HCT116 (cell line): ENCODE data around the gene COX6B2. TPM values are rescaled to one million over a fixed set of nuclear protein-coding genes. Genes with fewer than 3 reads are reported as not detected.

Experiments
- ATAC-seq: fragments of 200-7000 bp; cut with Tn5 transposase; 2 replicates; pipeline ENCODE4 v1.9.1; 2020; ENCODE audit warnings: mild to moderate bottlenecking, moderate library complexity
- BruUV-seq: library from RNA; stranded (reverse); fragments of 400-500 nt; replicated peaks from 2 replicates; lab custom pipeline; 2021; lab: Mats Ljungman, UMichigan
- CTCF ChIA-PET: fragments of 300-600 bp; sonication (Branson Sonifier 250); formaldehyde crosslinking; loops from one replicate; lab custom pipeline; 2021; ENCODE audit warnings: antibody characterized with exemption; lab: Charles Lee
- POLR2A ChIA-PET: fragments of 300-600, 350-600 bp; sonication (Branson Sonifier 250); formaldehyde crosslinking; loops from one replicate; lab custom pipeline; 2021; ENCODE audit warnings: antibody characterized with exemption; lab: Charles Lee
- RAD21 ChIA-PET, 2 experiments: fragments of 300-600 bp; sonication (Branson Sonifier 250); formaldehyde crosslinking; loops; one replicate each; lab custom pipeline; 2023; ENCODE audit warnings: low total read pairs in 2 of 2; ENCODE audit not compliant: uncharacterized antibody in 2 of 2, unreplicated experiment in 2 of 2, low non-redundant PET in 1 of 2; lab: Charles Lee
- DNase-seq: peaks from one replicate; pipeline ENCODE4 v3.0.0-alpha.2; 2010; ENCODE audit warnings: low read depth, low spot score
- H2AFZ ChIP-seq: fragments of 200-600 bp; shearing (Covaris generic), sonication (generic); 2 replicates; pipeline ENCODE4 v1.6.1; 2017; ENCODE audit warnings: low read depth, mixed run types, mixed read lengths, antibody characterized with exemption, low read length; ENCODE audit not compliant: poor library complexity, severe bottlenecking
- H3K27ac ChIP-seq: 2 replicates; pipeline ENCODE4 v1.5.1; 2012; ENCODE audit warnings: low read depth, low read length
- H3K27me3 ChIP-seq: fragments of 200-600 bp; sonication (generic); 2 replicates; pipeline ENCODE4 v1.6.1; 2016; ENCODE audit warnings: mixed run types, low read length, mixed read lengths; ENCODE audit not compliant: insufficient read depth
- H3K36me3 ChIP-seq, 2 experiments: fragments of 200-500 bp in 1 of 2; fragments of 200-600 bp in 1 of 2; sonication (Bioruptor generic) in 1 of 2; sonication (generic) in 1 of 2; 2 replicates each; pipeline versions ENCODE4 v1.5.1 to v1.6.1; 2014 to 2016; ENCODE audit warnings: low read length in 2 of 2, inconsistent platforms in 1 of 2, mixed read lengths in 1 of 2, mixed run types in 1 of 2; ENCODE audit not compliant: insufficient read depth in 2 of 2, control insufficient read depth in 1 of 2
- H3K4me1 ChIP-seq, 2 experiments: fragments of 200-600 bp in 1 of 2; sonication (generic) in 1 of 2; 2 replicates each; pipeline versions ENCODE4 v1.5.1 to v1.6.1; 2012 to 2017; ENCODE audit warnings: low read length in 2 of 2, inconsistent platforms in 1 of 2, mild to moderate bottlenecking in 1 of 2, mixed read lengths in 1 of 2, mixed run types in 1 of 2, moderate library complexity in 1 of 2; ENCODE audit not compliant: insufficient read depth in 2 of 2, control insufficient read depth in 1 of 2
- H3K4me2 ChIP-seq: fragments of 200-600 bp; sonication (generic); 2 replicates; pipeline ENCODE4 v1.6.1; 2017; ENCODE audit warnings: mixed run types, low read length, mixed read lengths
- H3K4me3 ChIP-seq, 2 experiments: fragments of 200-600 bp in 1 of 2; sonication (generic) in 1 of 2; replicated peaks in 1 of 2; 2 replicates each; pipeline ENCODE4 v1.5.1; 2011 to 2016; ENCODE audit warnings: low read length in 2 of 2, control low read depth in 1 of 2, low read depth in 1 of 2, mild to moderate bottlenecking in 1 of 2, mixed read lengths in 1 of 2, mixed run types in 1 of 2
- H3K79me2 ChIP-seq: fragments of 200-600 bp; sonication (generic); 2 replicates; pipeline ENCODE4 v1.6.1; 2017; ENCODE audit warnings: mild to moderate bottlenecking, mixed run types, low read length, moderate library complexity, mixed read lengths; ENCODE audit not compliant: insufficient read depth
- H3K9ac ChIP-seq: fragments of 200-600 bp; sonication (generic); 2 replicates; pipeline ENCODE4 v1.6.1; 2016; ENCODE audit warnings: low read length, mixed read lengths
- H3K9me2 ChIP-seq: fragments of 200-600 bp; sonication (generic), shearing (Covaris generic); 2 replicates; pipeline ENCODE4 v1.6.1; 2017; ENCODE audit warnings: mixed run types, mild to moderate bottlenecking, moderate library complexity; ENCODE audit not compliant: insufficient read depth
- H3K9me3 ChIP-seq, 2 experiments: fragments of 200-500 bp in 1 of 2; fragments of 200-600 bp in 1 of 2; sonication (Bioruptor generic) in 1 of 2; sonication (generic) in 1 of 2; 2 replicates each; pipeline ENCODE4 v1.6.1; 2014 to 2017; ENCODE audit warnings: low read length in 2 of 2, mixed read lengths in 2 of 2, inconsistent platforms in 1 of 2, low read depth in 1 of 2, mild to moderate bottlenecking in 1 of 2, mixed run types in 1 of 2, moderate library complexity in 1 of 2; ENCODE audit not compliant: control insufficient read depth in 1 of 2, insufficient read depth in 1 of 2
- H4K20me1 ChIP-seq: fragments of 200-600 bp; sonication (generic), shearing (Covaris generic); 2 replicates; pipeline ENCODE4 v1.6.1; 2017; ENCODE audit warnings: mixed run types, mild to moderate bottlenecking, moderate library complexity; ENCODE audit not compliant: insufficient read depth
- EGR1 ChIP-seq: IDR thresholded peaks from 2 replicates; pipeline ENCODE4 v1.6.1; 2012; ENCODE audit warnings: low read depth
- POLR2A ChIP-seq: IDR thresholded peaks from 2 replicates; pipeline ENCODE4 v1.7.0; 2011; ENCODE audit warnings: borderline replicate concordance; ENCODE audit not compliant: insufficient read depth, insufficient read length; ENCODE audit errors: extremely low read depth
- POLR2AphosphoS5 ChIP-seq: IDR thresholded peaks from 2 replicates; pipeline ENCODE4 v1.6.1; 2011; ENCODE audit warnings: mild to moderate bottlenecking, low read depth, low read length, moderate library complexity
- SP1 ChIP-seq: IDR thresholded peaks from 2 replicates; pipeline ENCODE4 v1.6.1; 2012; ENCODE audit warnings: low read depth
- YY1 ChIP-seq: IDR thresholded peaks from 2 replicates; pipeline ENCODE4 v1.6.1; 2011; ENCODE audit warnings: low read length, low read depth, moderate library complexity, mild to moderate bottlenecking; ENCODE audit not compliant: insufficient replicate concordance; ENCODE audit errors: extremely low read depth
- ZFX ChIP-seq: fragments of 450-650 bp; IDR thresholded peaks from 2 replicates; pipeline ENCODE4 v1.6.1; 2017
- ZNF274 ChIP-seq: fragments of 200-500 bp; sonication (Bioruptor generic); IDR thresholded peaks from 2 replicates; pipeline ENCODE4 v1.6.1; 2014; ENCODE audit warnings: mild to moderate bottlenecking, low read depth, low read length, inconsistent platforms
- intact Hi-C: fragments of 100-400 bp; cut with micrococcal nuclease; formaldehyde crosslinking; loops from 2 replicates; pipeline ENCODE4 v1.10.0; 2022
- total RNA-seq: library from RNA; stranded (reverse); gene quantifications from one replicate; pipeline ENCODE4 v1.2.1, GENCODE V29; 2021; ENCODE audit not compliant: unreplicated experiment

Gene COX6B2
- total RNA-seq, 1 experiment from 2014 or later = 2.4 TPM

- Histone ChIP-seq H3K4me1 (peaks cover 9 to 32% of the 10 kb centered on the region in 2 experiments; a peak in 3 of 4 replicates), H3K4me3 (peak overlapping the region; percentile 52 to 55), H3K9ac (peak overlapping the region; percentile 52), H3K9me3 (no peaks in the 10 kb centered on the region), H3K36me3 (no peaks in the 10 kb centered on the region), H3K9me2 (no peaks in the 10 kb centered on the region), H4K20me1 (no peaks in the 10 kb centered on the region), H2AFZ (no peak overlapping the region), H3K27me3 (no peaks in the 10 kb centered on the region), H3K4me2 (peak overlapping the region; percentile 94), H3K79me2 (no peaks in the 10 kb centered on the region), H3K27ac (peak overlapping the region; percentile 51; the same call in 1 of the 2 replicates)
- TF ChIP-seq EGR1 (peak; percentile 98), SP1 (no peak), YY1 (peak; percentile 30), ZFX (peak; percentile 38; the same call in 1 of the 2 replicates), POLR2AphosphoS5 (peak; percentile 42; the same call in 1 of the 2 replicates)
- DNase-seq (no peak), ATAC-seq (peak; percentile 77)
- RAD21 ChIA-PET = no interaction called here
- CTCF ChIA-PET = no interaction called here
- BruUV-seq = no TSS peak
- intact Hi-C loops = no loop called here
- POLR2A ChIA-PET = interaction anchor here (0.7 to 2.1 kb wide), 3 partner anchors 21 to 55 kb away, joined by 3 to 7 read pairs (median 6); partner anchors contain the start of gene KMT5C
These were observed 14.4 kb upstream of the COX6B2 start for GRCh38 chr19:55368701-55369563.

GRCh38 chr19:55368106-55368505 lies 13.6 kb upstream of the COX6B2 start:
- ChIA-PET RAD21 (no interaction called here), POLR2A (interaction anchor here (1.9 to 2.1 kb wide), 2 partner anchors 22 to 29 kb away, joined by 6 to 7 read pairs; partner anchors contain the start of gene KMT5C), CTCF (no interaction called here)
- Histone ChIP-seq H3K27me3 (no peaks in the 10 kb centered on the region), H3K4me2 (no peak overlapping the region), H3K36me3 (no peaks in the 10 kb centered on the region), H4K20me1 (no peaks in the 10 kb centered on the region), H3K4me1 (peaks cover 9 to 24% of the 10 kb centered on the region in 2 experiments; a peak in 3 of 4 replicates), H3K27ac (no peak overlapping the region), H2AFZ (no peak overlapping the region), H3K4me3 (no peak overlapping the region), H3K9ac (no peak overlapping the region), H3K79me2 (no peaks in the 10 kb centered on the region), H3K9me3 (no peaks in the 10 kb centered on the region), H3K9me2 (no peaks in the 10 kb centered on the region)
- BruUV-seq = no TSS peak
- DNase-seq (no peak), ATAC-seq (no peak)
- intact Hi-C loops = no loop called here
- no peak for TF ChIP-seq ZNF274
- no peak for TF ChIP-seq POLR2A
